Prostate gland (tissue), 2 donors: Measurements from ENCODE around the gene SERAC1.

Experiments used
- CTCF ChIP-seq, 4 experiments: fragments of 200-600 bp in 2 of 4; fragments of 450-650 bp in 2 of 4; sonication (generic) in 2 of 4; IDR thresholded peaks; 1 replicate in 3 of 4; 2 replicates in 1 of 4; pipeline ENCODE4 v1.5.1; 2016 to 2019; ENCODE audit warnings: antibody characterized with exemption in 4 of 4, mild to moderate bottlenecking in 2 of 4, moderate library complexity in 2 of 4
- POLR2AphosphoS5 ChIP-seq: sonication (generic); formaldehyde crosslinking; IDR thresholded peaks from one replicate; pipeline ENCODE4 v1.6.1; 2017; ENCODE audit warnings: antibody characterized with exemption

- TF ChIP-seq POLR2AphosphoS5 (no peak), CTCF (IDR thresholded peaks at IDR 0.05) (no peak)
Measured at GRCh38 chr6:158161566-158162254, 6.4 kb downstream of the SERAC1 start.
